SK-N-SH treated with all-trans-retinoic acid at 6 μM for 48 hours (cell line): ENCODE data around the gene KLF2.

Experiments
- ATAC-seq: fragments of 200-7000 bp; cut with Tn5 transposase; 3 replicates; pipeline ENCODE4 v1.9.1; 2020; ENCODE audit warnings: mild to moderate bottlenecking, moderate library complexity
- ARNTL ChIP-seq: fragments of 450-650 bp; formaldehyde crosslinking; IDR thresholded peaks from 2 replicates; pipeline ENCODE4 v1.5.0; 2020; ENCODE audit warnings: low read depth, mild to moderate bottlenecking, moderate library complexity, borderline replicate concordance
- BACH2 ChIP-seq: fragments of 250-450 bp; sonication (Bioruptor Pico); IDR thresholded peaks from 2 replicates; pipeline ENCODE4 v1.9.0; 2021; ENCODE audit warnings: mild to moderate bottlenecking, borderline replicate concordance
- CREB5 ChIP-seq: fragments of 250-450 bp; sonication (Bioruptor Pico); IDR thresholded peaks from 2 replicates; pipeline ENCODE4 v1.5.1; 2020; ENCODE audit warnings: low read depth, mild to moderate bottlenecking, moderate library complexity
- CSDC2 ChIP-seq: fragments of 250-450 bp; sonication (Bioruptor Pico); IDR thresholded peaks from 2 replicates; pipeline ENCODE4 v1.5.0; 2020; ENCODE audit warnings: mild to moderate bottlenecking, moderate library complexity
- ESRRG ChIP-seq: fragments of 250-450 bp; sonication (Bioruptor Pico); IDR thresholded peaks from 2 replicates; pipeline ENCODE4 v1.6.1; 2021; ENCODE audit warnings: mild to moderate bottlenecking
- GLIS3 ChIP-seq: fragments of 250-450 bp; sonication (Bioruptor Pico); IDR thresholded peaks from 2 replicates; pipeline ENCODE4 v1.5.0; 2020; ENCODE audit warnings: mild to moderate bottlenecking, moderate library complexity
- OSR1 ChIP-seq: fragments of 250-450 bp; sonication (Bioruptor Pico); IDR thresholded peaks from 2 replicates; pipeline ENCODE4 v1.8.0; 2022; ENCODE audit warnings: moderate library complexity, mild to moderate bottlenecking, inconsistent platforms
- PPARA ChIP-seq: fragments of 250-450 bp; sonication (Bioruptor Pico); IDR thresholded peaks from 2 replicates; pipeline ENCODE4 v1.5.0; 2020; ENCODE audit warnings: mild to moderate bottlenecking, borderline replicate concordance
- RARB ChIP-seq: fragments of 250-450 bp; sonication (Bioruptor Pico); IDR thresholded peaks from 2 replicates; pipeline ENCODE4 v1.8.0; 2021; ENCODE audit warnings: mild to moderate bottlenecking, moderate library complexity
- SNAI2 ChIP-seq: fragments of 250-450 bp; sonication (Bioruptor Pico); IDR thresholded peaks from 2 replicates; pipeline ENCODE4 v1.5.0; 2020; ENCODE audit warnings: mild to moderate bottlenecking, moderate library complexity
- TCF4 ChIP-seq: fragments of 250-450 bp; sonication (Bioruptor Pico); IDR thresholded peaks from 2 replicates; pipeline ENCODE4 v1.8.0; 2021; ENCODE audit warnings: mild to moderate bottlenecking, moderate library complexity, borderline replicate concordance
- TOX ChIP-seq: fragments of 250-450 bp; sonication (Bioruptor Pico); IDR thresholded peaks from 2 replicates; pipeline ENCODE4 v1.8.0; 2021; ENCODE audit warnings: mild to moderate bottlenecking, moderate library complexity, borderline replicate concordance
- ZC3H10 ChIP-seq: fragments of 250-450 bp; sonication (Bioruptor Pico); IDR thresholded peaks from 2 replicates; pipeline ENCODE4 v1.5.1; 2021; ENCODE audit warnings: mild to moderate bottlenecking, moderate library complexity
- ZFP30 ChIP-seq: fragments of 450-650 bp; formaldehyde crosslinking; IDR thresholded peaks from 2 replicates; pipeline ENCODE4 v1.5.0; 2022; ENCODE audit warnings: mild to moderate bottlenecking, moderate library complexity
- ZNF565 ChIP-seq: fragments of 450-650 bp; formaldehyde crosslinking; conservative IDR thresholded peaks from 2 replicates; pipeline ENCODE4 v1.5.0; 2020; ENCODE audit warnings: low read depth, mild to moderate bottlenecking, moderate library complexity
- ZNF70 ChIP-seq: fragments of 450-650 bp; formaldehyde crosslinking; IDR thresholded peaks from 2 replicates; pipeline ENCODE4 v1.5.0; 2020; ENCODE audit warnings: mild to moderate bottlenecking, moderate library complexity
- TF ChIP-seq, protein P1 (sequence below): fragments of 250-450 bp; sonication (Bioruptor Pico); IDR thresholded peaks from 2 replicates; pipeline ENCODE4 v1.8.0; 2020; ENCODE audit warnings: mild to moderate bottlenecking, moderate library complexity, borderline replicate concordance
- TF ChIP-seq, protein P2 (sequence below): fragments of 250-450 bp; sonication (Bioruptor Pico); IDR thresholded peaks from 2 replicates; pipeline ENCODE4 v1.5.0; 2020; ENCODE audit warnings: mild to moderate bottlenecking, moderate library complexity
- TF ChIP-seq, protein P3 (sequence below): fragments of 250-450 bp; sonication (Bioruptor Pico); IDR thresholded peaks from 2 replicates; pipeline ENCODE4 v1.5.1; 2021; ENCODE audit warnings: mild to moderate bottlenecking, moderate library complexity
- TF ChIP-seq, protein P4 (sequence below): fragments of 250-450 bp; sonication (Bioruptor Pico); IDR thresholded peaks from 2 replicates; pipeline ENCODE4 v1.8.0; 2021; ENCODE audit warnings: low read depth, mild to moderate bottlenecking, moderate library complexity, borderline replicate concordance

KLF2 gene

DNA sequence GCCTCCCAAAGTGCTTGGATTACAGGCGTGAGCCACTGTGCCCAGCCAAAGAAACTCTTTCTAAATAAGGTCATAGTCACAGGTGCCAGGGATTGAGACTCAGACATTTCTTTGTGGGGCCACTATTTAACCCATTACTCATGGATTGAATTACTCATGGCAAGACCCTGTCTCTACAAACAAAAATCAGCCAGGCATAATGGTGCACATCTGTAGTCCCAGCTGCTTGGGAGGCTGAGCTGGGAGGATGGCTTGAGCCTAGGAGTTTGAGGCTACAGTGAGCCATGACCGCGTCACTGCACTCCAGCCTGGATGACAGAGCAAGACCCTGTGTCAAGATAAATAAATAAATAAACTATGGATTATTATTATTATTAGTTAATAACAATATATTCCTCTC, 3.6 kb upstream of the KLF2 start:
- ATAC-seq: no peak
- TF ChIP-seq, protein P1, sequence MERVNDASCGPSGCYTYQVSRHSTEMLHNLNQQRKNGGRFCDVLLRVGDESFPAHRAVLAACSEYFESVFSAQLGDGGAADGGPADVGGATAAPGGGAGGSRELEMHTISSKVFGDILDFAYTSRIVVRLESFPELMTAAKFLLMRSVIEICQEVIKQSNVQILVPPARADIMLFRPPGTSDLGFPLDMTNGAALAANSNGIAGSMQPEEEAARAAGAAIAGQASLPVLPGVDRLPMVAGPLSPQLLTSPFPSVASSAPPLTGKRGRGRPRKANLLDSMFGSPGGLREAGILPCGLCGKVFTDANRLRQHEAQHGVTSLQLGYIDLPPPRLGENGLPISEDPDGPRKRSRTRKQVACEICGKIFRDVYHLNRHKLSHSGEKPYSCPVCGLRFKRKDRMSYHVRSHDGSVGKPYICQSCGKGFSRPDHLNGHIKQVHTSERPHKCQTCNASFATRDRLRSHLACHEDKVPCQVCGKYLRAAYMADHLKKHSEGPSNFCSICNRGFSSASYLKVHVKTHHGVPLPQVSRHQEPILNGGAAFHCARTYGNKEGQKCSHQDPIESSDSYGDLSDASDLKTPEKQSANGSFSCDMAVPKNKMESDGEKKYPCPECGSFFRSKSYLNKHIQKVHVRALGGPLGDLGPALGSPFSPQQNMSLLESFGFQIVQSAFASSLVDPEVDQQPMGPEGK (CRISPR knock-in tag): no peak
- TF ChIP-seq ZFP30 (CRISPR knock-in tag) (no peak), TOX (CRISPR knock-in tag) (no peak), TCF4 (CRISPR knock-in tag) (no peak)

GRCh38 chr19:16325161-16325527, 518 bp downstream of the KLF2 start:
- no peak for TF ChIP-seq SNAI2 (CRISPR knock-in tag)
- no peak for TF ChIP-seq CREB5 (CRISPR knock-in tag)
- no peak for TF ChIP-seq ZNF565
- no peak for TF ChIP-seq GLIS3
- TF ChIP-seq ZC3H10 (CRISPR knock-in tag): no peak
- TF ChIP-seq ZFP30 (CRISPR knock-in tag): no peak
- no peak for TF ChIP-seq PPARA (CRISPR knock-in tag)
- TF ChIP-seq CSDC2 (CRISPR knock-in tag): no peak
- TF ChIP-seq ZNF70 (CRISPR knock-in tag): no peak
- no peak for TF ChIP-seq BACH2
- TF ChIP-seq, protein P2, sequence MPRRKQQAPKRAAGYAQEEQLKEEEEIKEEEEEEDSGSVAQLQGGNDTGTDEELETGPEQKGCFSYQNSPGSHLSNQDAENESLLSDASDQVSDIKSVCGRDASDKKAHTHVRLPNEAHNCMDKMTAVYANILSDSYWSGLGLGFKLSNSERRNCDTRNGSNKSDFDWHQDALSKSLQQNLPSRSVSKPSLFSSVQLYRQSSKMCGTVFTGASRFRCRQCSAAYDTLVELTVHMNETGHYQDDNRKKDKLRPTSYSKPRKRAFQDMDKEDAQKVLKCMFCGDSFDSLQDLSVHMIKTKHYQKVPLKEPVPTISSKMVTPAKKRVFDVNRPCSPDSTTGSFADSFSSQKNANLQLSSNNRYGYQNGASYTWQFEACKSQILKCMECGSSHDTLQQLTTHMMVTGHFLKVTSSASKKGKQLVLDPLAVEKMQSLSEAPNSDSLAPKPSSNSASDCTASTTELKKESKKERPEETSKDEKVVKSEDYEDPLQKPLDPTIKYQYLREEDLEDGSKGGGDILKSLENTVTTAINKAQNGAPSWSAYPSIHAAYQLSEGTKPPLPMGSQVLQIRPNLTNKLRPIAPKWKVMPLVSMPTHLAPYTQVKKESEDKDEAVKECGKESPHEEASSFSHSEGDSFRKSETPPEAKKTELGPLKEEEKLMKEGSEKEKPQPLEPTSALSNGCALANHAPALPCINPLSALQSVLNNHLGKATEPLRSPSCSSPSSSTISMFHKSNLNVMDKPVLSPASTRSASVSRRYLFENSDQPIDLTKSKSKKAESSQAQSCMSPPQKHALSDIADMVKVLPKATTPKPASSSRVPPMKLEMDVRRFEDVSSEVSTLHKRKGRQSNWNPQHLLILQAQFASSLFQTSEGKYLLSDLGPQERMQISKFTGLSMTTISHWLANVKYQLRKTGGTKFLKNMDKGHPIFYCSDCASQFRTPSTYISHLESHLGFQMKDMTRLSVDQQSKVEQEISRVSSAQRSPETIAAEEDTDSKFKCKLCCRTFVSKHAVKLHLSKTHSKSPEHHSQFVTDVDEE (CRISPR knock-in tag): no peak
- TF ChIP-seq TCF4 (CRISPR knock-in tag): no peak
- no peak for TF ChIP-seq OSR1
- TF ChIP-seq ARNTL (CRISPR knock-in tag): no peak
- TF ChIP-seq, all 23 proteins: peak for 0
- ATAC-seq: no peak

GRCh38 chr19:16325641-16326400, 1.2 kb downstream of the KLF2 start:
- TF ChIP-seq PPARA (CRISPR knock-in tag): no peak
- TF ChIP-seq ARNTL (CRISPR knock-in tag): no peak
- TF ChIP-seq, protein P1 (CRISPR knock-in tag): no peak
- TF ChIP-seq, protein P3, sequence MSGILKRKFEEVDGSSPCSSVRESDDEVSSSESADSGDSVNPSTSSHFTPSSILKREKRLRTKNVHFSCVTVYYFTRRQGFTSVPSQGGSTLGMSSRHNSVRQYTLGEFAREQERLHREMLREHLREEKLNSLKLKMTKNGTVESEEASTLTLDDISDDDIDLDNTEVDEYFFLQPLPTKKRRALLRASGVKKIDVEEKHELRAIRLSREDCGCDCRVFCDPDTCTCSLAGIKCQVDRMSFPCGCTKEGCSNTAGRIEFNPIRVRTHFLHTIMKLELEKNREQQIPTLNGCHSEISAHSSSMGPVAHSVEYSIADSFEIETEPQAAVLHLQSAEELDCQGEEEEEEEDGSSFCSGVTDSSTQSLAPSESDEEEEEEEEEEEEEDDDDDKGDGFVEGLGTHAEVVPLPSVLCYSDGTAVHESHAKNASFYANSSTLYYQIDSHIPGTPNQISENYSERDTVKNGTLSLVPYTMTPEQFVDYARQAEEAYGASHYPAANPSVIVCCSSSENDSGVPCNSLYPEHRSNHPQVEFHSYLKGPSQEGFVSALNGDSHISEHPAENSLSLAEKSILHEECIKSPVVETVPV (CRISPR knock-in tag): no peak
- no peak for TF ChIP-seq GLIS3
- TF ChIP-seq, protein P4, sequence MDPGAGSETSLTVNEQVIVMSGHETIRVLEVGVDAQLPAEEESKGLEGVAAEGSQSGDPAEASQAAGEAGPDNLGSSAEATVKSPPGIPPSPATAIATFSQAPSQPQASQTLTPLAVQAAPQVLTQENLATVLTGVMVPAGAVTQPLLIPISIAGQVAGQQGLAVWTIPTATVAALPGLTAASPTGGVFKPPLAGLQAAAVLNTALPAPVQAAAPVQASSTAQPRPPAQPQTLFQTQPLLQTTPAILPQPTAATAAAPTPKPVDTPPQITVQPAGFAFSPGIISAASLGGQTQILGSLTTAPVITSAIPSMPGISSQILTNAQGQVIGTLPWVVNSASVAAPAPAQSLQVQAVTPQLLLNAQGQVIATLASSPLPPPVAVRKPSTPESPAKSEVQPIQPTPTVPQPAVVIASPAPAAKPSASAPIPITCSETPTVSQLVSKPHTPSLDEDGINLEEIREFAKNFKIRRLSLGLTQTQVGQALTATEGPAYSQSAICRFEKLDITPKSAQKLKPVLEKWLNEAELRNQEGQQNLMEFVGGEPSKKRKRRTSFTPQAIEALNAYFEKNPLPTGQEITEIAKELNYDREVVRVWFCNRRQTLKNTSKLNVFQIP (CRISPR knock-in tag): no peak
- no peak for TF ChIP-seq RARB (CRISPR knock-in tag)
- TF ChIP-seq SNAI2 (CRISPR knock-in tag): no peak
- no peak for TF ChIP-seq TOX (CRISPR knock-in tag)
- no peak for TF ChIP-seq ZNF565
- TF ChIP-seq OSR1: no peak
- TF ChIP-seq CREB5 (CRISPR knock-in tag): no peak
- TF ChIP-seq ZC3H10 (CRISPR knock-in tag): no peak
- no peak for TF ChIP-seq ESRRG
- ATAC-seq: no peak
